Keratinocyte (primary cell): Measurements from ENCODE around the gene SORL1-AS1.

Experiments used
- EZH2 ChIP-seq: IDR thresholded peaks from one replicate; pipeline ENCODE4 v1.6.1; 2012; ENCODE audit warnings: inconsistent platforms, mild to moderate bottlenecking, low read length, moderate library complexity
- TF ChIP-seq, protein P1 (sequence below), 3 experiments: IDR thresholded peaks in 1 of 3; conservative IDR thresholded peaks in 1 of 3; optimal IDR thresholded peaks in 1 of 3; 2 replicates in 2 of 3; 3 replicates in 1 of 3; pipeline versions ENCODE3 to v1.5.1; 2011; ENCODE audit warnings: low read length in 3 of 3, mild to moderate bottlenecking in 3 of 3, moderate library complexity in 2 of 3, control low read depth in 1 of 3, inconsistent platforms in 1 of 3; ENCODE audit not compliant: insufficient read depth in 2 of 3; ENCODE audit errors: extremely low read depth in 1 of 3

DNA sequence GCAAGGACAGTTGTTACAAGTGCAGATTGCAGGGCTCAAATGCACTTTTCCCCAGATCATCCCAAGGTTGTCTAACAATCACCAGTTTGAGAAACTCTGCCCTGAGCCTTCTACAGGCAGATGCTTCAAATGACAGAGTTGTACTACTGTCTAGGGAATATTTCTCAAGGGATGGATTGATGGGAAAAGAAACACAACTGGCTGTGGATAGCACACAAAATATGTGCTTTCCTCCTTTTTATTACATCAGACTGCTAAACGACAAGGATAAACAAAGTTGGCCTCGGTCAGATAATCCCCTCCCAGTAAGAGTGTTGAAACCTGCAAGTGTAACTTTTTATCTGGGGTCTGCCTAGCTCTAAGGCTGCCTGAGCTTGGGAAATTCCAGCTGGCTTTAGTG, 46.6 kb upstream of the SORL1-AS1 start:
- no peak for TF ChIP-seq EZH2
- TF ChIP-seq, protein P1, sequence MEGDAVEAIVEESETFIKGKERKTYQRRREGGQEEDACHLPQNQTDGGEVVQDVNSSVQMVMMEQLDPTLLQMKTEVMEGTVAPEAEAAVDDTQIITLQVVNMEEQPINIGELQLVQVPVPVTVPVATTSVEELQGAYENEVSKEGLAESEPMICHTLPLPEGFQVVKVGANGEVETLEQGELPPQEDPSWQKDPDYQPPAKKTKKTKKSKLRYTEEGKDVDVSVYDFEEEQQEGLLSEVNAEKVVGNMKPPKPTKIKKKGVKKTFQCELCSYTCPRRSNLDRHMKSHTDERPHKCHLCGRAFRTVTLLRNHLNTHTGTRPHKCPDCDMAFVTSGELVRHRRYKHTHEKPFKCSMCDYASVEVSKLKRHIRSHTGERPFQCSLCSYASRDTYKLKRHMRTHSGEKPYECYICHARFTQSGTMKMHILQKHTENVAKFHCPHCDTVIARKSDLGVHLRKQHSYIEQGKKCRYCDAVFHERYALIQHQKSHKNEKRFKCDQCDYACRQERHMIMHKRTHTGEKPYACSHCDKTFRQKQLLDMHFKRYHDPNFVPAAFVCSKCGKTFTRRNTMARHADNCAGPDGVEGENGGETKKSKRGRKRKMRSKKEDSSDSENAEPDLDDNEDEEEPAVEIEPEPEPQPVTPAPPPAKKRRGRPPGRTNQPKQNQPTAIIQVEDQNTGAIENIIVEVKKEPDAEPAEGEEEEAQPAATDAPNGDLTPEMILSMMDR (optimal IDR thresholded peaks at IDR 0.05 in 1 of 3, IDR thresholded peaks at IDR 0.05 in 1 of 3, conservative IDR thresholded peaks at IDR 0.05 in 1 of 3; ENCODE audit: extremely low read depth in 1 of 3, insufficient read depth in 2 of 3, low read length in 3 of 3), result no peak
